Astrocyte of the cerebellum (primary cell): ENCODE results near the gene UBQLN3.

Experiments
- DNase-seq: peaks from one replicate; pipeline ENCODE4 v3.0.0-alpha.2; 2011; ENCODE audit warnings: low read depth
- H3K4me3 ChIP-seq: 2 replicates; pipeline ENCODE4 v1.5.1; 2011; ENCODE audit warnings: mild to moderate bottlenecking, low read depth, low read length, moderate library complexity
- CTCF ChIP-seq: IDR thresholded peaks from 2 replicates; pipeline ENCODE4 v1.5.1; 2012; ENCODE audit warnings: low read length, low read depth, moderate library complexity, mild to moderate bottlenecking; ENCODE audit errors: missing control alignments
- in situ Hi-C: cut with HindIII; loops from 2 replicates; pipeline ENCODE4 v1.10.0; 2017; ENCODE audit warnings: low sequenced_read_pairs

Gene UBQLN3

GRCh38 chr11:5476186-5476819, 33.5 kb downstream of the UBQLN3 start:
- H3K4me3 ChIP-seq = no peak overlapping the region
- peak; percentile 83 for TF ChIP-seq CTCF
- in situ Hi-C loops = no loop called here
- DNase-seq = peak; percentile 23

GRCh38 chr11:5473921-5474320, 35.8 kb downstream of the UBQLN3 start:
- no peak overlapping the region for H3K4me3 ChIP-seq
- in situ Hi-C loops = no loop called here
- no peak for TF ChIP-seq CTCF
- DNase-seq = no peak

- DNase-seq = no peak
- in situ Hi-C loops = no loop called here
- no peak overlapping the region for H3K4me3 ChIP-seq
- no peak for TF ChIP-seq CTCF
Measured at GRCh38 chr11:5467527-5467926, 42.2 kb downstream of the UBQLN3 start.

GRCh38 chr11:5460983-5461621, 48.7 kb downstream of the UBQLN3 start:
- in situ Hi-C loops = no loop called here
- TF ChIP-seq CTCF = no peak
- no peak for DNase-seq
- H3K4me3 ChIP-seq = no peak overlapping the region
